Omental fat pad (tissue), 4 donors: ENCODE measurements around the gene GABARAPL2. TPM values are rescaled to one million over a fixed set of nuclear protein-coding genes. Genes with fewer than 3 reads are reported as not detected.

Source experiments
- ATAC-seq: fragments of 150-250 bp; one replicate; pipeline ENCODE4 v1.9.1; 2016; ENCODE audit warnings: mild to moderate bottlenecking, moderate library complexity; ENCODE audit not compliant: low FRiP score
- DNase-seq: peaks from one replicate; pipeline ENCODE4 v3.0.0-alpha.2; 2019; ENCODE audit warnings: low spot score
- total RNA-seq, 4 donors: library from RNA; depleted of rRNA; stranded (reverse); fragments of >200 nt; gene quantifications; one replicate each; pipeline ENCODE4 v1.1.0, GENCODE V29; 2016
- TF ChIP-seq, protein P1 (sequence below), 3 donors: fragments of 450-650 bp; IDR thresholded peaks; one replicate each; pipeline ENCODE4 v1.5.1; 2016 to 2017; ENCODE audit warnings: antibody characterized with exemption in 3 of 3, mild to moderate bottlenecking in 3 of 3, moderate library complexity in 2 of 3

GABARAPL2 gene
- total RNA-seq, 4 donors from 2014 or later, result 76.9 to 119 (median 89.2) TPM

DNA sequence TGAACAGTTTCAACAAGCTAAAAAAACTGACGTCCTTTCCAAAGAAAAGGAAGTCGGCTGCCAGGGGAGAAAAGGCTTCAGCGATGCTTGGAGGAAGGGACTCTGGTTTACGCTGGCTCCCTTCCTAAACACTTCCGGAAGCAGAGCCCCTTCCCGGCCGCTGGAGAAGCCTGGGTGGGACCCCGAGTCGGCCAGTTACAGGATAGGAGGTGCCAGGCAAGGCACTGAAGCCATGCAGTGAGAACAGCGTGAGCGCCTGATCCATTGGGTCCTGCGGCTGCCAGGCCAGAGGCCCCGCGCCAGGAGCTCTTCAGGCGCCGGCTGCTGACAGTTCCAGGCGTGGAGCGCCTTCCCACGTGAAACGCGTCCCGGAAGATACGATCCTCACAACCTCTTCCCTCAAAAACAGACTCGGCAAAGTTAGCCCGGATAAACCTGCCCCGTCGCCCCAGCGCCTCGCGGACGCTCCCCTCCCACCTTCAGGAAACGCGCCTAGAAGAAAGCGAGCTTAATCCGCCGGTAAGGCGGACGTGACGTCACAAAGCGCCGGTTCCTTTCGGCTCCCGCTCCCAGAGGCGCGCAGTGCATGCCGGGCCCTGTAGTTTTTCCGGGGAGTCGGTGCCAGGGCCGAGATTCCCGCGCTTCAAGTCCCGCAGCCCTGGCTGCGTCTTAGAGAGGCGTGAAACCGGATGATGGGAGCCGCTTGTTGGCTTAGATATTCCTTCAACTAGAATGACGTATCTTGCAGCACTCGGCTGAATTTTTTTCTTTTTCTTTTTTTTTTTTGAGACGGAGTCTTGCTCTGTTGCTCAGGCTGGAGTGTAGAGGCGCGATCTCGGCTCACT lies 56.8 kb downstream of the GABARAPL2 start, which contains the start of gene ADAT1:
Gene ADAT1 (minus strand): TSS at position 521 of the 845 bp plus-strand sequence. CDS start 2,482 bp downstream, outside the sequence.
- TF ChIP-seq, protein P1, sequence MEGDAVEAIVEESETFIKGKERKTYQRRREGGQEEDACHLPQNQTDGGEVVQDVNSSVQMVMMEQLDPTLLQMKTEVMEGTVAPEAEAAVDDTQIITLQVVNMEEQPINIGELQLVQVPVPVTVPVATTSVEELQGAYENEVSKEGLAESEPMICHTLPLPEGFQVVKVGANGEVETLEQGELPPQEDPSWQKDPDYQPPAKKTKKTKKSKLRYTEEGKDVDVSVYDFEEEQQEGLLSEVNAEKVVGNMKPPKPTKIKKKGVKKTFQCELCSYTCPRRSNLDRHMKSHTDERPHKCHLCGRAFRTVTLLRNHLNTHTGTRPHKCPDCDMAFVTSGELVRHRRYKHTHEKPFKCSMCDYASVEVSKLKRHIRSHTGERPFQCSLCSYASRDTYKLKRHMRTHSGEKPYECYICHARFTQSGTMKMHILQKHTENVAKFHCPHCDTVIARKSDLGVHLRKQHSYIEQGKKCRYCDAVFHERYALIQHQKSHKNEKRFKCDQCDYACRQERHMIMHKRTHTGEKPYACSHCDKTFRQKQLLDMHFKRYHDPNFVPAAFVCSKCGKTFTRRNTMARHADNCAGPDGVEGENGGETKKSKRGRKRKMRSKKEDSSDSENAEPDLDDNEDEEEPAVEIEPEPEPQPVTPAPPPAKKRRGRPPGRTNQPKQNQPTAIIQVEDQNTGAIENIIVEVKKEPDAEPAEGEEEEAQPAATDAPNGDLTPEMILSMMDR (IDR thresholded peaks at IDR 0.05), result no peak
- ATAC-seq (peak; percentile 96), DNase-seq (peak; percentile 97)

DNA sequence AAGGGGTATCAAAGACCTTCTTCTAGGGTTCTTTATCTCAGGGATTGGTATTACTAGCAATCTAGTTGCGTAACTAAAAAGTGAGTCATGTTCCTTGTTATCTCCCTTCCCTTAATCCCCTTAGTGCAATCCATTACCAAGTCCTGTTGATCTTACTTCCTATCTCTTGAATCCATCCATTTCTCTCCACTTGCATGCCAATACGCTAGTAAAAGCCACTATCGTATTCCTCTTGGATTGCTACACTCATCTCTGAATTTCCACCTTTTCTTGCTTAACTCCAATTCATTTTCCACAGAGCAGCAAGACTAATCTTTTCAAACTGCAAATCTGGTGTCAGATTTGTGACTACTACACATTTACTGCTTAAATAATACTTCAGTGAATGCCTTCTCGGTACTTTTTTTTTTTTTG lies 58.7 kb downstream of the GABARAPL2 start:
- DNase-seq (no peak), ATAC-seq (peak; percentile 24)
- TF ChIP-seq, protein P1 (IDR thresholded peaks at IDR 0.05), result no peak

DNA sequence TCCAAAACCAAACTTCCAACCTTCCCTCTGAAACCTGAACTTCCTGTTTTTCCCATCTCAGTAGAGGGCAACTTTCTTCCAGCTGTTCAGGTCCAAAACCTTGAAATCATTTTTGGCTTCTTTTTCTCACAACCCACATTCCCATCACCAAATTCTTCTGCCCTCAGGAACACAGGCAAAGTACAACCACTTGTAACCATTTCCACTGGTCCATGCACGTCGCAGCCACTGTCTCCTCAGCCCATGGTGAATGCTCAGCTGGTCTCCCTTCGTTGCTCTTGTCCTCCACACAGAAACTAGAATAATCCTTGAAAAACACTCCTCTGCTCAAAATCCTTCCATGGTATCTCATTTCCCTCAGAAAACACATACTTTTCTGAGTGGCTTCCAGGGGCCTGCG lies 60.6 kb downstream of the GABARAPL2 start:
- TF ChIP-seq, protein P1 (IDR thresholded peaks at IDR 0.05), result no peak
- DNase-seq (no peak), ATAC-seq (no peak)

Other genes with a start within 250 kb of the GABARAPL2 start
- gene CFDP1, start 132.9 kb upstream of the GABARAPL2 start, total RNA-seq, result 10 to 100 TPM; 37.5 to 54.4 (median 49.2) TPM
- gene TMEM170A, start 101.7 kb upstream of the GABARAPL2 start, total RNA-seq, result 10 to 100 TPM; 22.4 to 38.3 (median 29.8) TPM
- gene CHST6, start 70.9 kb upstream of the GABARAPL2 start, total RNA-seq, result under 1 TPM in 3 of 4 donors, not detected in 1; 0.06 to 0.36 (median 0.09) TPM
- gene CHST5, start 30.3 kb upstream of the GABARAPL2 start, total RNA-seq, result under 1 TPM in 1 of 4 donors, not detected in 3; 0.09 TPM
- 1 to 10 TPM; 3.9 to 9.2 (median 7.0) TPM for gene TMEM231, start 10.1 kb upstream of the GABARAPL2 start, total RNA-seq
- 10 to 100 TPM; 32.5 to 57.7 (median 51.3) TPM for gene ADAT1, start 56.9 kb downstream of the GABARAPL2 start, total RNA-seq
- 100 to 1,000 TPM; 101 to 143 (median 127) TPM for gene KARS1, start 81.3 kb downstream of the GABARAPL2 start, total RNA-seq
- gene TERF2IP, start 81.4 kb downstream of the GABARAPL2 start, total RNA-seq, result 10 to 100 TPM; 48.2 to 77.2 (median 52.7) TPM
- gene CPHXL2, start 110.6 kb downstream of the GABARAPL2 start, total RNA-seq, result not detected
- gene DUXB, start 135.1 kb downstream of the GABARAPL2 start, total RNA-seq, result not detected
- not detected for gene CPHXL, start 160.1 kb downstream of the GABARAPL2 start, total RNA-seq